Measurements from ENCODE around the gene CXCR6.

GRCh38 chr3:45975686-45976085, 32.4 kb downstream of the CXCR6 start:
- no peak for TF ChIP-seq CTCF (IDR thresholded peaks at IDR 0.05)
- TF ChIP-seq POLR2A (IDR thresholded peaks at IDR 0.05) = no peak
- no peak for TF ChIP-seq POLR2AphosphoS5 (IDR thresholded peaks at IDR 0.05)
